Activated CD4-positive, alpha-beta memory T cell treated with anti-CD3 and anti-CD28 coated beads, Interleukin-2, amount 10 ng/mL, durations not matched to agents 7 days and 5 days (primary cell): ENCODE data around the gene SKAP1. TPM values are rescaled to one million over a fixed set of nuclear protein-coding genes. Genes with fewer than 3 reads are reported as not detected.
"Not testable (repeated sequence)": the region's sequence is repeated elsewhere in the genome, so short reads cannot be mapped to it uniquely, and the experiment has no call there.

ENCODE experiments used
- CTCF ChIA-PET: fragments of 350-600 bp; sonication (Branson Sonifier 250); formaldehyde crosslinking; loops from one replicate; lab custom pipeline; 2021; ENCODE audit warnings: antibody characterized with exemption, inconsistent platforms; lab: Charles Lee
- POLR2A ChIA-PET: fragments of 350-600 bp; sonication (Branson Sonifier 250); formaldehyde crosslinking; loops from one replicate; lab custom pipeline; 2021; ENCODE audit warnings: antibody characterized with exemption; lab: Charles Lee
- DNase-seq: peaks from one replicate; pipeline ENCODE4 v3.0.0-alpha.2; 2020
- H3K27ac Mint-ChIP-seq: one replicate; pipeline ENCODE4 v1.8.0; 2021; ENCODE audit warnings: mild to moderate bottlenecking, mixed read lengths
- H3K27me3 Mint-ChIP-seq: one replicate; pipeline ENCODE4 v1.8.0; 2021; ENCODE audit warnings: mixed read lengths
- H3K36me3 Mint-ChIP-seq: one replicate; pipeline ENCODE4 v1.8.0; 2021; ENCODE audit warnings: low read depth, mixed read lengths
- H3K4me1 Mint-ChIP-seq: one replicate; pipeline ENCODE4 v1.8.0; 2021; ENCODE audit warnings: mixed read lengths
- H3K4me3 Mint-ChIP-seq: one replicate; pipeline ENCODE4 v1.8.0; 2021; ENCODE audit warnings: mild to moderate bottlenecking, mixed read lengths
- H3K9me3 Mint-ChIP-seq: one replicate; pipeline ENCODE4 v1.8.0; 2021; ENCODE audit warnings: mixed read lengths
- total RNA-seq, 2 experiments: library from RNA; stranded (reverse); gene quantifications; one replicate each; pipeline ENCODE4 v1.2.3, GENCODE V29; 2021

SKAP1 gene
- total RNA-seq, 2 experiments from 2014 or later, result 132 to 133 TPM

DNA sequence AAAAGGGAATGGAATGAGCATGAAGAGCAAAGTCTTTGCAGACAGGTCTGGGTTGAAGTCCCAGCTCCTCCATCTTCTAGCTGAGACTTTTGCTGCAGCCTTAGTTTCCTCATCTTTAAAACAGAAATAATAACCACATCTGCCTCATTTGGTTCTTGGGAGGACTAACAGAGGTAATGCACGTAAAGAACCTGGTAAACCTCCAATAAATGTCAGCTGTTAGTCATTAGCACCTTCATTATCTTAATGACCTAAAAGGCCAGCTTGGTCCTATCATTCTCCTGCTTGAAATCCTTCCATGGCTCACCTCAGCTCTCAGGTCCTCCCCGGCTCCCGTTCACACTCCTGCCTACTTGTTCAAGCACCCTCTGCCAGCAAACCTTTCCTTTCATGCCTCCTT is 51.8 kb downstream of the SKAP1 start:
- ChIA-PET CTCF (interaction anchor here (0.7 to 1.5 kb wide), 3 partner anchors 26 to 215 kb away, joined by 3 to 7 read pairs (median 3); partner anchors contain the start of gene HOXB5), POLR2A (interaction anchor here (1.1 to 1.5 kb wide), 3 partner anchors 15 to 62 kb away, joined by 3 to 4 read pairs (median 3); no protein-coding TSS in a partner anchor)
- peaks cover 8% of the 10 kb centered on the region for H3K4me1 Mint-ChIP-seq
- no peaks in the 10 kb centered on the region for H3K9me3 Mint-ChIP-seq
- no peak for DNase-seq
- H3K4me3 Mint-ChIP-seq, result no peak overlapping the region
- H3K27ac Mint-ChIP-seq, result no peak overlapping the region
- peaks cover 29% of the 10 kb centered on the region for H3K36me3 Mint-ChIP-seq
- no peaks in the 10 kb centered on the region for H3K27me3 Mint-ChIP-seq

DNA sequence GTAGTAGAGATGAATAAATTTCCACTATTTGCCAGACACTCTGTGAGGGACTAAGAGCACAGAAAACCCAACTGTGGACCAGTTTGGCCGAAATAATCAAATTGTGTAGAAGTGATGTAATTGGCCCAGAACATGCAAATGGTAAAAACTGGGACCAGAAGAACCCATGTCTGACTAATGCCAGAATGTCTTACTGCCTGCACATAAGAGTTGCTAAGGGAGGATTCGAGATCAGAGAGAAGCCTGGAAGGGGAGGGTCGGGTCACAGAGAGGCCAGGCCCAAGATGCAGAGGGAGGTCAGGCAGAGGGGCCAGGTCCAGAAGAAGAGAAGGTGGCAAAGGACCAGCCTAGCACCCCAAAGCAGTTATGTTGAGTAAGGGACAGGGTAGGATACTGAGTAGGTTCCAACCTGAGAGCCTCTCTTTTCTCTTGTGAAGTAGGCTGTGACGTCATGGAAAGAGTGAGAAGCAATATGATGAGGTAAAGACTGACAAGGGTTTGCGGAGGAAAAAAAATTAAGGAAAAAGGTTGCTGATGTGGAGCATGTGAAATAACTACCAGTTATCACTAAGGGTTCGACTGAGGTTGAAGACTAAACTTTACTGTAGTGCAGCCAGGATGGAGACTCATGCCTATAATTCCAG is 53.2 kb downstream of the SKAP1 start:
- no peaks in the 10 kb centered on the region for H3K9me3 Mint-ChIP-seq
- H3K27me3 Mint-ChIP-seq, result no peaks in the 10 kb centered on the region
- H3K4me1 Mint-ChIP-seq, result peaks cover 14% of the 10 kb centered on the region
- no peak overlapping the region for H3K4me3 Mint-ChIP-seq
- no peak for DNase-seq
- no peak overlapping the region for H3K27ac Mint-ChIP-seq
- H3K36me3 Mint-ChIP-seq, result peaks cover 21% of the 10 kb centered on the region
- POLR2A ChIA-PET, result interaction anchor here (1.3 kb wide), 1 partner anchor 13 kb away, joined by 3 read pairs; no protein-coding TSS in a partner anchor
- CTCF ChIA-PET, result no interaction called here

DNA sequence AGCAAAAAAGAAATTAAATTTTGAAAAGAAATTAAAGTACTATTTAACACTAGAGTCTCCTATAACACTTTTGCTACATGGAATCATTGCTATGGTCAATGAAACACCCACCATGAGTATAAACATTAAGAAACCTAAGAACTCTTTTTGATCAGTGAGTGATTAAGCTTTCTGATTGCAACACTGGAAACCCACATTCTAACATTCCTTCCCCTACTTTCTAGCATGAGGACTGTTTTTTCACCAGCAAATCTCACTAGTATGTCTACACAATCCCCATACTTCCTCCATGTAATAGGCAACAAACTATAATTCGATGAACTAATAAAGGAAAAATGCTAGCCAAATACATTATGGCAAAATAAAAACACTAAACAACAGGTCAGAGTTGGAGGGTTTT is 54.7 kb downstream of the SKAP1 start:
- CTCF ChIA-PET, result interaction anchor here (0.7 to 1.7 kb wide), 9 partner anchors 10 to 117 kb away, joined by 3 to 12 read pairs (median 4); no protein-coding TSS in a partner anchor

GRCh38 chr17:48374650-48375230 is 55.3 kb downstream of the SKAP1 start:
- no peak overlapping the region for H3K27ac Mint-ChIP-seq
- POLR2A ChIA-PET, result interaction anchor here (1.0 kb wide), 1 partner anchor 54 kb away, joined by 5 read pairs; no protein-coding TSS in a partner anchor

More for the DNA sequence above, 54.7 kb downstream of the SKAP1 start:
- Mint-ChIP-seq H3K27me3 (no peaks in the 10 kb centered on the region), H3K9me3 (no peaks in the 10 kb centered on the region), H3K4me3 (no peak overlapping the region), H3K27ac (no peak overlapping the region), H3K4me1 (peaks cover 12% of the 10 kb centered on the region), H3K36me3 (peaks cover 13% of the 10 kb centered on the region)
- POLR2A ChIA-PET, result interaction anchor here (1.0 kb wide), 1 partner anchor 53 kb away, joined by 5 read pairs; no protein-coding TSS in a partner anchor
- DNase-seq, result no peak

DNA sequence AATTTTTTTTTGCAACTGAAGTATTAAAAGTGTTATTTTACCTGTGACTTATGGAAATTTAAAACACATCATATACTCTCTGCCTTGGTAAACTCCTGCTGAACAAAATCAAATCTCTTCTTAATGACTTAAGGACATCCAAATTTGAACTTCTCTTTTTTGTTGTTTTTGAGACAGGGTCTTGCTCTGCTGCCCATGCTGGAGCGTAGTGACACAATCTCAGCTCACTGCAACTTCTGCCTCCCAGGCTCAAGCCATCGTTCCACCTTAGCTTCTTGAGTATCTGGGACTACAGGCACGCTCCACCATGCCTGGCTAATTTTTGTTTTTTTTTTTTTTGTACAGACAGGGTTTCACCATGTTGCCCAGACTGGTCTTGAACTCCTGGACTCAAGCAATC is 56.1 kb downstream of the SKAP1 start:
- CTCF ChIA-PET, result interaction anchor here (0.7 to 1.7 kb wide), 4 partner anchors 10 to 112 kb away, joined by 3 to 4 read pairs (median 4); no protein-coding TSS in a partner anchor

More at GRCh38 chr17:48374650-48375230, 55.3 kb downstream of the SKAP1 start:
- Mint-ChIP-seq H3K27me3 (no peaks in the 10 kb centered on the region), H3K36me3 (peaks cover 9% of the 10 kb centered on the region), H3K4me1 (peaks cover 12% of the 10 kb centered on the region), H3K9me3 (no peaks in the 10 kb centered on the region), H3K4me3 (no peak overlapping the region)
- CTCF ChIA-PET, result interaction anchor here (0.7 to 1.7 kb wide), 9 partner anchors 10 to 118 kb away, joined by 3 to 12 read pairs (median 4); no protein-coding TSS in a partner anchor
- peak; percentile 39 for DNase-seq

GRCh38 chr17:48373130-48373830 is 56.7 kb downstream of the SKAP1 start:
- CTCF ChIA-PET, result interaction anchor here (0.7 to 1.3 kb wide), 3 partner anchors 10 to 112 kb away, joined by 3 to 4 read pairs (median 3); no protein-coding TSS in a partner anchor
- Mint-ChIP-seq H3K4me1 (peaks cover 13% of the 10 kb centered on the region), H3K4me3 (no peak overlapping the region), H3K9me3 (no peaks in the 10 kb centered on the region), H3K36me3 (peaks cover 13% of the 10 kb centered on the region), H3K27me3 (no peaks in the 10 kb centered on the region), H3K27ac (no peak overlapping the region)
- no peak for DNase-seq
- POLR2A ChIA-PET, result no interaction called here

More for the DNA sequence above, 56.1 kb downstream of the SKAP1 start:
- no peaks in the 10 kb centered on the region for H3K27me3 Mint-ChIP-seq
- no peak overlapping the region for H3K4me3 Mint-ChIP-seq
- no peaks in the 10 kb centered on the region for H3K9me3 Mint-ChIP-seq
- H3K27ac Mint-ChIP-seq, result no peak overlapping the region
- peaks cover 11% of the 10 kb centered on the region for H3K36me3 Mint-ChIP-seq
- POLR2A ChIA-PET, result no interaction called here
- peaks cover 13% of the 10 kb centered on the region for H3K4me1 Mint-ChIP-seq
- no peak for DNase-seq

GRCh38 chr17:48368967-48369366 is 61.0 kb downstream of the SKAP1 start:
- H3K9me3 Mint-ChIP-seq, H3K27me3 Mint-ChIP-seq, DNase-seq, H3K4me3 Mint-ChIP-seq, H3K27ac Mint-ChIP-seq, POLR2A ChIA-PET: not testable (repeated sequence)
- CTCF ChIA-PET, result interaction anchor here (1.8 kb wide), 1 partner anchor 17 kb away, joined by 9 read pairs; no protein-coding TSS in a partner anchor
- Mint-ChIP-seq H3K4me1 (peaks cover 12% of the 10 kb centered on the region), H3K36me3 (peaks cover 36% of the 10 kb centered on the region)

DNA sequence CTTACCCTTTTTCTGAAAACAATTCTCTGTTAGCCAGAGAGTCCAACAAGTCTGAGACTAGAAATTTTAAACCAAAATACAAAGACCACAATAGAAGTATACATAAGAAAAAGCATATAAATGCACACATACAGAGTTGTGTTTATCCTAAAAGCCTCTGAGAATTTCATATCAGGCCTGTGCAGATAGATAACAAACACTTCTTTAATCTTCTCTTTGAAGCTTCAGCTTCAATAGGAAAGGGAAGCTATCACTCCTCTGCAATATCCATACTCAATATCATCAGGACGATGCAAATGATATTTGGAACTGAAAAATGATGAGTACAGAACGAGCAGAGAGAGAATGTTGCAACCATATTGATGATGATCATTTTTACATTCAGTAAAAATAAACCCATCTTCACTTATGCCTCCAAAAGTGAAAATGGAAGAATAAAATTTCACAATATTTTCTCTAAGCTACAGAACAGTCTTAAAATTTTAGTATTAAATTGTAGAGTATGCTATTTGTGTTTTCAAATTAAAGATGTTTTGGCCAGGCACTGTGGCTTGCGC is 61.6 kb downstream of the SKAP1 start:
- H3K36me3 Mint-ChIP-seq, result peaks cover 39% of the 10 kb centered on the region
- H3K4me3 Mint-ChIP-seq, result no peak overlapping the region
- DNase-seq, result no peak
- H3K4me1 Mint-ChIP-seq, result peaks cover 7% of the 10 kb centered on the region
- H3K9me3 Mint-ChIP-seq, result no peaks in the 10 kb centered on the region
- ChIA-PET CTCF (interaction anchor here (1.3 to 1.8 kb wide), 2 partner anchors 16 to 89 kb away, joined by 3 to 9 read pairs; no protein-coding TSS in a partner anchor), POLR2A (no interaction called here)
- H3K27ac Mint-ChIP-seq, result no peak overlapping the region
- H3K27me3 Mint-ChIP-seq, result no peaks in the 10 kb centered on the region

DNA sequence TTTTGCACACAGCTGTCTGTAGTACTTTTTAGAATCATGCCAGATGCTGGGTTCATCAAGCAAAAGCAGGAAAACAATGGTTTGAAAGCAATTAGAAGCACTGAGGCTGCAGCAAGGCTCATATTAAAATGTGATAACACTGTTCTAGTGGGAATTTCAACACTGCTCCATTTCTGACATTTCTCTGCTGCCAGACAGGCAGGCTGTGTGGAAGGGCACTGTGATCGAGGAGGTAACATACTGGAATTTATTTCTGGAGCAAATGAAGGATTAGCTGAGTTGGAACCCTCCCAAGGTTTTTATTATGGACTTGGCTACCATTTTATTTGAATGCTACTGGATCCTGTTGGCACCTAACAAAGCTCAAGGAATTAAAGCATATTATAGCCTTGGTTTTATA is 66.9 kb downstream of the SKAP1 start:
- Mint-ChIP-seq H3K9me3 (no peaks in the 10 kb centered on the region), H3K27ac (no peak overlapping the region), H3K4me3 (no peak overlapping the region), H3K4me1 (no peaks in the 10 kb centered on the region), H3K27me3 (no peaks in the 10 kb centered on the region), H3K36me3 (peaks cover 34% of the 10 kb centered on the region)
- DNase-seq, result no peak
- POLR2A ChIA-PET, result interaction anchor here (1.0 to 1.1 kb wide), 2 partner anchors 15 to 178 kb away, joined by 3 read pairs; no protein-coding TSS in a partner anchor
- CTCF ChIA-PET, result interaction anchor here (0.8 to 2.5 kb wide), 8 partner anchors 9 to 129 kb away, joined by 3 to 12 read pairs (median 3); no protein-coding TSS in a partner anchor

DNA sequence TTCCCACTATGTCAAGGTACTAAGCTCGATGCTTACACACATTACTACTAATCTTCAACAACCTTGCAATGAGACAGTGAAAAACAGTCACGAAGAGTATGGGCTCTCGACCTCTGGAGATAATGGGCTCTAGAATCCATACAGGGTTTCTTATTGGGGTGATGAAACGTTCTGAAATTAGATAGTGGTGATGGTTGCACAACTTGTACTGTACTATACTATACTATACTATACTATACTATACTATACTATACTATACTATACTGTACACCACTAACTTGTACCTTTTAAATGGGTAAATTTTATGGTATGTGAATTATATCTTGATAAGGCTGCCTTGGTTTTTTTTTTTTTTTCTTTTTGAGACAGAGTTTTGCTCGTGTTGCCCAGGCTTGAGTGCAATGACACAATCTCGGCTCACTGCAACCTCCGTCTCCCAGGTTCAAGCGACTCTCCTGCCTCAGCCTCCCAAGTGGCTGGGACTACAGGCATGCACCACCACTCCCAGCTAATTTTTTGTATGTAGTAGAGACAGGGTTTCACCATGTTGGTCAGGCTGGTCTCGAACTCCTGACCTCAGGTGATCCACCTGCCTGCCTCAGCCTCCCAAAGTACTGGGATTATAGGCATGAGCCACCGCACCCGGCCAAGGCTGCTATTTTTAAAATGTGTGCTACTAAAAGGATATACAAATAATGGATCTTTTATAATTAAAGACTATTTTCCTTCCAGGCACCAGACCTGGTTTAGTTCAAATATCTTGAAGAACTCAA is 69.0 kb downstream of the SKAP1 start:
- CTCF ChIA-PET, result interaction anchor here (1.4 kb wide), 1 partner anchor 227 kb away, joined by 3 read pairs; no protein-coding TSS in a partner anchor
- DNase-seq, H3K4me1 Mint-ChIP-seq, H3K9me3 Mint-ChIP-seq, POLR2A ChIA-PET, H3K27me3 Mint-ChIP-seq, H3K27ac Mint-ChIP-seq, H3K4me3 Mint-ChIP-seq: not testable (repeated sequence)
- H3K36me3 Mint-ChIP-seq, result peaks cover 23% of the 10 kb centered on the region

- Mint-ChIP-seq H3K27me3 (no peaks in the 10 kb centered on the region), H3K36me3 (peaks cover 8% of the 10 kb centered on the region), H3K9me3 (no peaks in the 10 kb centered on the region), H3K4me3 (no peak overlapping the region), H3K4me1 (peaks cover 2% of the 10 kb centered on the region), H3K27ac (no peak overlapping the region)
- ChIA-PET CTCF (no interaction called here), POLR2A (no interaction called here)
- DNase-seq, result no peak
Measured at GRCh38 chr17:48357779-48358602, 72.0 kb downstream of the SKAP1 start.
